H9 (cell line): Measurements from ENCODE around the gene DUSP10. TPM values are rescaled to one million over a fixed set of nuclear protein-coding genes. Genes with fewer than 3 reads are reported as not detected.

Experiments
- DNase-seq: peaks from one replicate; pipeline ENCODE4 v3.0.0-alpha.2; 2017
- H2AFZ ChIP-seq: one replicate; pipeline ENCODE4 v1.6.1; 2013; ENCODE audit warnings: mild to moderate bottlenecking, low read length, control low read depth, moderate library complexity
- H2AK5ac ChIP-seq: 2 replicates; pipeline ENCODE4 v1.6.1; 2013; ENCODE audit warnings: low read length, control low read depth, mixed read lengths; ENCODE audit not compliant: insufficient read length
- H2BK120ac ChIP-seq: one replicate; pipeline ENCODE4 v1.6.1; 2013; ENCODE audit warnings: low read depth, mild to moderate bottlenecking, low read length, control low read depth, inconsistent platforms; ENCODE audit not compliant: poor library complexity, severe bottlenecking
- H2BK12ac ChIP-seq: 2 replicates; pipeline ENCODE4 v1.6.1; 2013; ENCODE audit warnings: low read length, control low read depth, mixed read lengths, low read depth; ENCODE audit not compliant: insufficient read length
- H2BK15ac ChIP-seq: 2 replicates; pipeline ENCODE4 v1.6.1; 2013; ENCODE audit warnings: low read depth, low read length, control low read depth
- H2BK20ac ChIP-seq: one replicate; pipeline ENCODE4 v1.6.1; 2013; ENCODE audit warnings: low read depth, mild to moderate bottlenecking, low read length, control low read depth, inconsistent platforms; ENCODE audit not compliant: poor library complexity, severe bottlenecking
- H2BK5ac ChIP-seq: 2 replicates; pipeline ENCODE4 v1.6.1; 2013; ENCODE audit warnings: low read length, control low read depth, mixed read lengths; ENCODE audit not compliant: insufficient read length
- H3K14ac ChIP-seq: 2 replicates; pipeline ENCODE4 v1.6.1; 2013; ENCODE audit warnings: low read length, control low read depth; ENCODE audit not compliant: insufficient read depth
- H3K18ac ChIP-seq: 2 replicates; pipeline ENCODE4 v1.6.1; 2013; ENCODE audit warnings: low read depth, mild to moderate bottlenecking, mixed read lengths, low read length, control low read depth; ENCODE audit not compliant: insufficient read length
- H3K23ac ChIP-seq: 2 replicates; pipeline ENCODE4 v1.6.1; 2013; ENCODE audit warnings: low read length, control low read depth, mixed read lengths, low read depth; ENCODE audit not compliant: insufficient read length
- H3K23me2 ChIP-seq: 2 replicates; pipeline ENCODE4 v1.6.1; 2013; ENCODE audit warnings: low read depth, mild to moderate bottlenecking, mixed read lengths, low read length, control low read depth; ENCODE audit not compliant: insufficient read length, poor library complexity, severe bottlenecking
- H3K27ac ChIP-seq: 2 replicates; pipeline ENCODE4 v1.5.1; 2013; ENCODE audit warnings: low read length, control low read depth, mixed read lengths, low read depth; ENCODE audit not compliant: insufficient read length
- H3K27me3 ChIP-seq: 2 replicates; pipeline ENCODE4 v1.6.1; 2013; ENCODE audit warnings: low read length, control low read depth, inconsistent platforms; ENCODE audit not compliant: insufficient read depth
- H3K4ac ChIP-seq: 2 replicates; pipeline ENCODE4 v1.6.1; 2013; ENCODE audit warnings: low read depth, mild to moderate bottlenecking, control low read depth, inconsistent platforms, low read length, moderate library complexity
- H3K4me1 ChIP-seq: 2 replicates; pipeline ENCODE4 v1.6.1; 2013; ENCODE audit warnings: low read length, control low read depth, inconsistent platforms; ENCODE audit not compliant: insufficient read depth
- H3K4me2 ChIP-seq: 2 replicates; pipeline ENCODE4 v1.6.1; 2013; ENCODE audit warnings: low read length, control low read depth, mixed read lengths; ENCODE audit not compliant: insufficient read length, insufficient read depth
- H3K56ac ChIP-seq: 2 replicates; pipeline ENCODE4 v1.6.1; 2013; ENCODE audit warnings: low read depth, mild to moderate bottlenecking, mixed read lengths, low read length, control low read depth; ENCODE audit not compliant: insufficient read length
- H3K79me1 ChIP-seq: 2 replicates; pipeline ENCODE4 v1.6.1; 2013; ENCODE audit warnings: low read depth, mild to moderate bottlenecking, moderate library complexity, low read length, control low read depth, inconsistent platforms; ENCODE audit not compliant: insufficient read depth, poor library complexity, severe bottlenecking
- H3K79me2 ChIP-seq: 2 replicates; pipeline ENCODE4 v1.6.1; 2013; ENCODE audit warnings: low read length, control low read depth, inconsistent platforms; ENCODE audit not compliant: insufficient read depth
- H3K9ac ChIP-seq: 2 replicates; pipeline ENCODE4 v1.6.1; 2013; ENCODE audit warnings: low read length, control low read depth, mixed read lengths; ENCODE audit not compliant: insufficient read length; ENCODE audit errors: extremely low read depth
- H3K9me3 ChIP-seq: one replicate; pipeline ENCODE4 v1.6.1; 2013; ENCODE audit warnings: low read depth, low read length, inconsistent platforms; ENCODE audit not compliant: control insufficient read depth
- H3T11ph ChIP-seq: one replicate; pipeline ENCODE4 v1.6.1; 2013; ENCODE audit warnings: mild to moderate bottlenecking, low read length, control low read depth, inconsistent platforms
- H4K20me1 ChIP-seq: one replicate; pipeline ENCODE4 v1.6.1; 2013; ENCODE audit not compliant: control insufficient read depth, insufficient read length, insufficient read depth
- H4K5ac ChIP-seq: 2 replicates; pipeline ENCODE4 v1.6.1; 2013; ENCODE audit warnings: low read depth, mild to moderate bottlenecking, mixed read lengths, low read length, control low read depth; ENCODE audit not compliant: insufficient read length
- H4K8ac ChIP-seq: replicated peaks from 2 replicates; pipeline ENCODE4 v1.6.1; 2013; ENCODE audit warnings: low read length, control low read depth, mixed read lengths, low read depth; ENCODE audit not compliant: insufficient read length
- H4K91ac ChIP-seq: 2 replicates; pipeline ENCODE4 v1.6.1; 2013; ENCODE audit warnings: low read depth, mild to moderate bottlenecking, moderate library complexity, mixed read lengths, low read length, control low read depth; ENCODE audit not compliant: insufficient read length
- H3K27ac Mint-ChIP-seq, 3 experiments: 2 replicates in 2 of 3; 3 replicates in 1 of 3; pipeline ENCODE4 v1.8.0; 2020 to 2021; ENCODE audit warnings: mixed read lengths in 3 of 3, mild to moderate bottlenecking in 1 of 3, moderate library complexity in 1 of 3
- H3K27me3 Mint-ChIP-seq: 2 replicates; pipeline ENCODE4 v1.8.0; 2021; ENCODE audit warnings: low read depth, mild to moderate bottlenecking, moderate library complexity, mixed read lengths
- H3K36me3 Mint-ChIP-seq, 3 experiments: 2 replicates in 2 of 3; 3 replicates in 1 of 3; pipeline ENCODE4 v1.8.0; 2020 to 2021; ENCODE audit warnings: low read depth in 3 of 3, mixed read lengths in 3 of 3; ENCODE audit not compliant: insufficient read depth in 1 of 3
- H3K4me1 Mint-ChIP-seq, 2 experiments: 2 replicates each; pipeline ENCODE4 v1.8.0; 2020; ENCODE audit warnings: mixed read lengths in 2 of 2
- H3K4me3 Mint-ChIP-seq, 2 experiments: 2 replicates in 1 of 2; 3 replicates in 1 of 2; pipeline ENCODE4 v1.8.0; 2020 to 2021; ENCODE audit warnings: mild to moderate bottlenecking in 2 of 2, mixed read lengths in 2 of 2, moderate library complexity in 1 of 2
- H3K9me3 Mint-ChIP-seq, 2 experiments: 2 replicates in 1 of 2; 3 replicates in 1 of 2; pipeline ENCODE4 v1.8.0; 2020; ENCODE audit warnings: mild to moderate bottlenecking in 2 of 2, mixed read lengths in 2 of 2, moderate library complexity in 1 of 2
- CTCF ChIP-seq: fragments of 200-600 bp; sonication (generic); conservative IDR thresholded peaks from 3 replicates; pipeline ENCODE4 v1.8.0; 2021; ENCODE audit warnings: antibody characterized with exemption, mild to moderate bottlenecking
- WGBS: extraction: QIAGEN DNeasy Blood & Tissue Kit; methylation state at CpG from one replicate; pipeline ENCODE4 v1.1.7; 2013; ENCODE audit warnings: missing lambda C conversion rate, low lambda C conversion rate, mixed read lengths; ENCODE audit not compliant: insufficient read length; ENCODE audit errors: extremely low coverage; 5-methylcytosine and 5-hydroxymethylcytosine counted together
- total RNA-seq: library from RNA; stranded (reverse); gene quantifications from 2 replicates; pipeline ENCODE4 v1.2.1, GENCODE V29; 2021

DUSP10 gene
- total RNA-seq, 1 experiment from 2014 or later, result 2.0 TPM

- no peak overlapping the region for H2AK5ac ChIP-seq
- no peak overlapping the region for H3T11ph ChIP-seq
- no peak overlapping the region for H4K91ac ChIP-seq
- no peaks in the 10 kb centered on the region for H3K23me2 ChIP-seq
- WGBS, result no CpG with 5 or more reads among the region's 2 CpGs
- Mint-ChIP-seq H3K9me3 (no peaks in the 10 kb centered on the region), H3K4me1 (0 out of 4 replicates have a peak, but pooled peaks cover 0 to 2% of the 10 kb centered on the region in 2 experiments), H3K4me3 (no peak overlapping the region), H3K27me3 (no peaks in the 10 kb centered on the region), H3K36me3 (no peaks in the 10 kb centered on the region), H3K27ac (no peak overlapping the region)
- no peaks in the 10 kb centered on the region for H4K20me1 ChIP-seq
- no peak overlapping the region for H4K8ac ChIP-seq
- no peak overlapping the region for H4K5ac ChIP-seq
- H3K23ac ChIP-seq, result no peak overlapping the region
- no peak overlapping the region for H3K56ac ChIP-seq
- no peak overlapping the region for H2BK120ac ChIP-seq
- H3K18ac ChIP-seq, result no peak overlapping the region
- H3K9me3 ChIP-seq, result no peaks in the 10 kb centered on the region
- H3K9ac ChIP-seq, result no peak overlapping the region
- H3K4ac ChIP-seq, result no peak overlapping the region
- no peak overlapping the region for H3K14ac ChIP-seq
- H3K79me1 ChIP-seq, result no peaks in the 10 kb centered on the region
- no peak overlapping the region for H2BK20ac ChIP-seq
- H3K27me3 ChIP-seq, result no peaks in the 10 kb centered on the region
- no peak overlapping the region for H2BK12ac ChIP-seq
- no peak for TF ChIP-seq CTCF
- no peaks in the 10 kb centered on the region for H3K79me2 ChIP-seq
- H2AFZ ChIP-seq, result no peak overlapping the region
- H2BK15ac ChIP-seq, result no peak overlapping the region
- no peak overlapping the region for H2BK5ac ChIP-seq
- DNase-seq, result no peak
- H3K27ac ChIP-seq, result no peak overlapping the region
- H3K4me1 ChIP-seq, result no peaks in the 10 kb centered on the region
- H3K4me2 ChIP-seq, result no peak overlapping the region
Measured at GRCh38 chr1:221672239-221672645, 69.6 kb downstream of the DUSP10 start.
